Activated B cell treated with CpG ODN at 0.5 μM for 24 hours (primary cell): ENCODE measurements around the gene SLC48A1. TPM values are rescaled to one million over a fixed set of nuclear protein-coding genes. Genes with fewer than 3 reads are reported as not detected.
A peak's percentile ranks its signal among the peaks of the same experiment; 100 is the strongest.

ENCODE experiments used
- ATAC-seq: fragments of 200-7000 bp; cut with Tn5 transposase; one replicate; pipeline ENCODE4 v1.10.0; 2021; ENCODE audit warnings: low read depth, mild to moderate bottlenecking, moderate library complexity
- CTCF ChIA-PET: fragments of 350-600 bp; sonication (Branson Sonifier 250); formaldehyde crosslinking; loops from one replicate; lab custom pipeline; 2021; ENCODE audit warnings: antibody characterized with exemption; lab: Charles Lee
- POLR2A ChIA-PET: fragments of 350-600 bp; sonication (Branson Sonifier 250); formaldehyde crosslinking; loops from one replicate; lab custom pipeline; 2021; ENCODE audit warnings: antibody characterized with exemption; lab: Charles Lee
- DNase-seq: peaks from one replicate; pipeline ENCODE4 v3.0.0; 2022
- H3K27ac Mint-ChIP-seq: one replicate; pipeline ENCODE4 v1.8.0; 2020; ENCODE audit warnings: mixed read lengths
- H3K27me3 Mint-ChIP-seq: one replicate; pipeline ENCODE4 v1.8.0; 2021; ENCODE audit warnings: mixed read lengths
- H3K36me3 Mint-ChIP-seq: one replicate; pipeline ENCODE4 v1.8.0; 2021; ENCODE audit warnings: low read depth, mixed read lengths
- H3K4me1 Mint-ChIP-seq: one replicate; pipeline ENCODE4 v1.8.0; 2021; ENCODE audit warnings: mixed read lengths
- H3K4me3 Mint-ChIP-seq: one replicate; pipeline ENCODE4 v1.8.0; 2020; ENCODE audit warnings: mild to moderate bottlenecking, mixed read lengths
- H3K9me3 Mint-ChIP-seq: one replicate; pipeline ENCODE4 v1.8.0; 2020; ENCODE audit warnings: mixed read lengths
- CTCF ChIP-seq: fragments of 200-600 bp; IDR thresholded peaks from one replicate; pipeline ENCODE4 v1.8.0; 2022; ENCODE audit warnings: antibody characterized with exemption, mild to moderate bottlenecking
- intact Hi-C: fragments of 100-400 bp; cut with micrococcal nuclease; formaldehyde crosslinking; loops from one replicate; pipeline ENCODE4 v1.15.1; 2024
- total RNA-seq: library from RNA; stranded (reverse); gene quantifications from 2 replicates; pipeline ENCODE4 v1.2.3, GENCODE V29; 2022

SLC48A1 gene
- total RNA-seq, 1 donor from 2014 or later, result 12.8 TPM

- H3K36me3 Mint-ChIP-seq, result peaks cover 9% of the 10 kb centered on the region
- intact Hi-C loops, result no loop called here
- ChIA-PET CTCF (interaction anchor here (0.6 to 5.2 kb wide), 7 partner anchors 9 to 73 kb away, joined by 3 to 72 read pairs (median 21); no protein-coding TSS in a partner anchor), POLR2A (interaction anchor here (0.7 to 19.6 kb wide), 4 partner anchors 6 to 48 kb away, joined by 3 to 573 read pairs (median 55); no protein-coding TSS in a partner anchor)
- peaks cover 87% of the 10 kb centered on the region for H3K4me1 Mint-ChIP-seq
- peak overlapping the region; percentile 88 for H3K4me3 Mint-ChIP-seq
- no peaks in the 10 kb centered on the region for H3K27me3 Mint-ChIP-seq
- ATAC-seq (no peak), DNase-seq (no peak)
- no peaks in the 10 kb centered on the region for H3K9me3 Mint-ChIP-seq
- H3K27ac Mint-ChIP-seq, result peak overlapping the region; percentile 93
- TF ChIP-seq CTCF, result no peak
Observed at GRCh38 chr12:47816403-47817271, 43.6 kb downstream of the SLC48A1 start.

- peak overlapping the region; percentile 88 for H3K4me3 Mint-ChIP-seq
- peak overlapping the region; percentile 93 for H3K27ac Mint-ChIP-seq
- POLR2A ChIA-PET, result interaction anchor here (2.0 to 19.6 kb wide), 3 partner anchors 7 to 17 kb away, joined by 7 to 573 read pairs (median 103); no protein-coding TSS in a partner anchor
- intact Hi-C loops, result loop anchor here (2.0 kb wide), 1 partner anchor 15 kb away; no protein-coding TSS in a partner anchor
- no peak for TF ChIP-seq CTCF
- peaks cover 9% of the 10 kb centered on the region for H3K36me3 Mint-ChIP-seq
- CTCF ChIA-PET, result interaction anchor here (0.7 to 5.2 kb wide), 8 partner anchors 10 to 74 kb away, joined by 4 to 72 read pairs (median 16); no protein-coding TSS in a partner anchor
- H3K9me3 Mint-ChIP-seq, result no peaks in the 10 kb centered on the region
- peaks cover 79% of the 10 kb centered on the region for H3K4me1 Mint-ChIP-seq
- DNase-seq (no peak), ATAC-seq (no peak)
- no peaks in the 10 kb centered on the region for H3K27me3 Mint-ChIP-seq
Observed at GRCh38 chr12:47817272-47818006, 44.4 kb downstream of the SLC48A1 start.

- Mint-ChIP-seq H3K4me1 (peaks cover 74% of the 10 kb centered on the region), H3K27ac (peak overlapping the region; percentile 93), H3K36me3 (peaks cover 9% of the 10 kb centered on the region), H3K27me3 (no peaks in the 10 kb centered on the region), H3K4me3 (peak overlapping the region; percentile 88), H3K9me3 (no peaks in the 10 kb centered on the region)
- TF ChIP-seq CTCF, result no peak
- ChIA-PET POLR2A (interaction anchor here (1.1 to 19.6 kb wide), 5 partner anchors 8 to 112 kb away, joined by 3 to 573 read pairs (median 10); partner anchors contain the start of gene RPAP3), CTCF (interaction anchor here (0.7 to 5.2 kb wide), 8 partner anchors 10 to 75 kb away, joined by 4 to 72 read pairs (median 16); no protein-coding TSS in a partner anchor)
- intact Hi-C loops, result loop anchor here (2.0 kb wide), 1 partner anchor 15 kb away; no protein-coding TSS in a partner anchor
- DNase-seq, result no peak
- ATAC-seq, result no peak
Observed at GRCh38 chr12:47818007-47818376, 45.0 kb downstream of the SLC48A1 start.

GRCh38 chr12:47818467-47819137 lies 45.6 kb downstream of the SLC48A1 start:
- TF ChIP-seq CTCF, result no peak
- peak overlapping the region; percentile 93 for H3K27ac Mint-ChIP-seq
- no peaks in the 10 kb centered on the region for H3K27me3 Mint-ChIP-seq
- peaks cover 68% of the 10 kb centered on the region for H3K4me1 Mint-ChIP-seq
- H3K36me3 Mint-ChIP-seq, result peaks cover 9% of the 10 kb centered on the region
- ATAC-seq (peak; percentile 1), DNase-seq (no peak)
- ChIA-PET CTCF (interaction anchor here (0.6 to 5.2 kb wide), 8 partner anchors 11 to 75 kb away, joined by 3 to 72 read pairs (median 16); no protein-coding TSS in a partner anchor), POLR2A (interaction anchor here (0.9 to 19.6 kb wide), 9 partner anchors 8 to 113 kb away, joined by 3 to 573 read pairs (median 4); partner anchors contain the start of genes RPAP3 and SLC48A1)
- peak overlapping the region; percentile 88 for H3K4me3 Mint-ChIP-seq
- intact Hi-C loops, result loop anchor here (1.0 to 2.0 kb wide), 5 partner anchors 7 to 39 kb away; no protein-coding TSS in a partner anchor
- H3K9me3 Mint-ChIP-seq, result no peaks in the 10 kb centered on the region
